Fibroblast of skin of left biceps (primary cell): ENCODE results near the gene MBP.
A peak's percentile ranks its signal among the peaks of the same experiment; 100 is the strongest.

Experiments used
- DNase-seq, 2 experiments: peaks; one replicate each; pipeline ENCODE4 v3.0.0-alpha.2; 2013; ENCODE audit warnings: low read depth in 2 of 2

MBP gene

GRCh38 chr18:77133835-77134496 lies 1.4 kb upstream of the MBP start:
- DNase-seq: no peak

- DNase-seq: no peak
Observed at GRCh38 chr18:77133051-77133834, 660 bp upstream of the MBP start.

GRCh38 chr18:77131652-77132368 lies 773 bp downstream of the MBP start:
- no peak for DNase-seq

GRCh38 chr18:77131100-77131651 lies 1.4 kb downstream of the MBP start:
- no peak for DNase-seq

GRCh38 chr18:77130229-77131099 lies 2.1 kb downstream of the MBP start:
- DNase-seq: no peak

GRCh38 chr18:77129150-77129551 lies 3.4 kb downstream of the MBP start:
- peak in 1 of 2 experiments; percentile 45 for DNase-seq

GRCh38 chr18:77127769-77128671 lies 4.6 kb downstream of the MBP start:
- DNase-seq: peak; percentile 87 to 89

GRCh38 chr18:77124452-77124922 lies 8.1 kb downstream of the MBP start:
- no peak for DNase-seq

GRCh38 chr18:77123320-77124231 lies 9.0 kb downstream of the MBP start:
- DNase-seq: no peak

GRCh38 chr18:77121523-77121922 lies 11.1 kb downstream of the MBP start:
- no peak for DNase-seq

GRCh38 chr18:77119851-77120491 lies 12.6 kb downstream of the MBP start:
- DNase-seq: no peak

GRCh38 chr18:77119101-77119850 lies 13.3 kb downstream of the MBP start:
- no peak for DNase-seq

- DNase-seq: no peak
Observed at GRCh38 chr18:77118256-77119090, 14.1 kb downstream of the MBP start.

GRCh38 chr18:77116201-77117080 lies 16.1 kb downstream of the MBP start:
- no peak for DNase-seq

- no peak for DNase-seq
Observed at GRCh38 chr18:77115192-77115953, 17.2 kb downstream of the MBP start.
